RPMI8226 (cell line): Measurements from ENCODE around the gene SSMEM1.
A peak's percentile ranks its signal among the peaks of the same experiment; 100 is the strongest.
"Not testable (repeated sequence)": the region's sequence is repeated elsewhere in the genome, so short reads cannot be mapped to it uniquely, and the experiment has no call there.

Experiments
- DNase-seq: peaks from one replicate; pipeline ENCODE4 v3.0.0-alpha.2; 2015

Gene SSMEM1, protein sequence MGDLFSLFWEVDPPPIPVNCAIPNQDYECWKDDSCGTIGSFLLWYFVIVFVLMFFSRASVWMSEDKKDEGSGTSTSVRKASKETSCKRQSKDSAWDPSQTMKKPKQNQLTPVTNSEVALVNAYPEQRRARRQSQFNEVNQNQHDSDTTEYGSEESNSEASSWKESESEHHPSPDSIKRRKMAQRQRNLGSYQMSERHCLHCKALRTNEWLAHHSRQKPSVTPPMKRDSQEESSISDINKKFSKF

DNA sequence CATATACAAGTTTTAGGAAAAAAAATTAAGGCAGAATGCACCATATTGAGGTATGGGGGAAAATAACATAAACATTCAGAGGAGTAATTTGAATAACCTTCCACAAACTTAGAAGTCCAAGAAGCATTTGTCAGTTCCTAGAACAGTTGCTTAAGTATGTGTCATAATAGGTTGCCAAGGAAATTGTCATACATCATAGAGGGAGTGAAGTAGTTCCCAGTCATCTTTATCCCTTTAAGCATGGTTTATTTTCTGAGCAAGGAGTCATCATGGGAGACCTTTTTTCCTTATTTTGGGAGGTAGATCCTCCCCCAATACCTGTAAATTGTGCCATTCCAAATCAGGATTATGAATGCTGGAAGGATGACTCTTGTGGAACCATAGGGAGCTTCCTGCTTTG is at the start of gene SSMEM1:
Gene SSMEM1, plus strand, starts transcription at position 219 of the 400 bp plus-strand sequence. Its CDS starts 51 bp downstream, at position 270.
- DNase-seq, result no peak

DNA sequence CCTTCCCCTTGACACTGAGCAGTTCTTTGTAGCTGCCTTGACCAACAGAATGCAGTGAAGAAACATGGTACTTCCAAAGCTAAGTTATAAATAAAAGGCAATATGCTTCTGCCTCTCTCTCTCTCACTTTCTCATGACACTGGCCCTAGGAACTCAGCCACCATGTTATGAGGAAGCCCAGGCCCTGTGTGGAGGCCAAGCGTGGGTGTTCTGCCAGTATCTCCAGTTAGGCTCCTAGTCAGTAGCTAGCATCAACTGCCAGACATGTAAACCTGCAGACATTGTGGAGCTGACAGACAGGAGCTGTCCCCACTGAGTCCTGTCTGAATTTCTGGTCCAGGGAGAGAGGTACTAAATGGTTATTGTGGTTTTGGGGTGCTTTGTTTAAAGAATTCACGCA is 47.6 kb upstream of the SSMEM1 start:
- no peak for DNase-seq

DNA sequence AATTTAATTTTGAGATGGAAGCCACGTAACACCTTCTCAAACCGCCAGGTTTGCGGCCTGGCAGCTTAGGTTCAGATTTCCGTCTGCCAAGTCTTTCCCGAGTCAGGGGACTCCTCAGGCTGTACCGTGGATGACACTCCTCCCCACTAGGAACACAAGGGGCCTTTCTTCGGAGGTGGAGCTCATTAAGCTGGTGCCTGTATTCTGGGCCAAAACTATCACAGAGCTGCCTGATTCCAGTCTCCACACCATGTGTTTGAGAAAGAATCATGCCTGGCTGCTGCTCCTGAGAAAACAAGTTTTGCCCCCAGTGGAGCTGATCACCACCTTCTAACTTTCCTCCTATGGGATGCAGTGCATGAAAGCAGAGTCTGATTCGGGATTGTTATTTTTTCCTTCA is 47.2 kb upstream of the SSMEM1 start:
- no peak for DNase-seq

DNA sequence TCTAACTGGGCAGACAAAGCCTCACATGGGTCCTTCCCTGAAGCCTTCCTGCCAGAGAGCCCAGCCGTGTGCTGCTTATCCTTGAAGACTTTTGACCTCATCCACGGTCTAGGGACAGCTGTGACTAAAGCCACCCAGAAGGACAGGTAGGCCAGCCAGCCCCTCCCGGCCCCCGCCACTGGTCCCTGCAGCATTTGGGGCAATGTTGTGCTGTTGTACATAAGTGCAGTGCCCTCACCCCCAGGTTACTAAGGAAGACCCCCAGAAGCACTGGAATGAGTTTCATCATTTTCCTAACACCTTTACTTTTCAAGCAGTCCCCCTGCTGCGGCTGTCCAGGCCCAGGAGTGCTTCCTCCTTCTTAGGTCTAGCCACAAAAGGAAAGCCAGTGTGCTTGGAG is 45.5 kb upstream of the SSMEM1 start:
- no peak for DNase-seq

DNA sequence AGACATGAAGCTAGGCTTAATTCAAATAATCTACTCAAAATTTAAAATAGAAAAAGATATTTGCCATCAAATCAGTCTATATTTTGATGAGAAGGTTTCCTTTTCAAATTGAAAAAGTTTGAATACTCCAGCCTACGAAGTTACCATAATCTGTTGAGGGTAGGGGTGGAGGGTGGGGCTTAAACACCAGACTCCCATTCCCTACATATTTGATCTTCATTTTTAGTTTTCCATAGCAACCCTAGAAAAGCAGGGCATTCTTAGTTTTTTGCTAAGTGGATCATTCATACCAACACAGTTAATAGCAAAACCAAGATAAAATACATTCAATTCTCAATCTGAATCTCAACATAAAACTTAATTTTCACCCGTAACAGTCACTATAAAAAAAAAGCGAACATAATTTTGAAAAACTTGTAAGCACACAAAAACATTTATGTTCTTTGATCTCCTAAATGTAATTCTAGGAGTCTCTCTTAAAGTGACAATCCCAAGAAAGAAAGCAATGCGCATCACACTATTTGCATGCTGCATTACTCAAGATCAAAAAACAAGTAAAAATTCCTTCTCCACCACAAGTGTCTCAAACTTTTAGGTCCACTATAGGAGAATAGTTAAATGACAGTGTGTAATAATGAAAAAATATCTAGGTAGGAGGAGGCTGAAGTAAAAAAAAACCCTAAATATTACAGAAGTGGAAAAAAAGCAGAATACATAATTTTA is 33.3 kb upstream of the SSMEM1 start:
- no peak for DNase-seq

DNA sequence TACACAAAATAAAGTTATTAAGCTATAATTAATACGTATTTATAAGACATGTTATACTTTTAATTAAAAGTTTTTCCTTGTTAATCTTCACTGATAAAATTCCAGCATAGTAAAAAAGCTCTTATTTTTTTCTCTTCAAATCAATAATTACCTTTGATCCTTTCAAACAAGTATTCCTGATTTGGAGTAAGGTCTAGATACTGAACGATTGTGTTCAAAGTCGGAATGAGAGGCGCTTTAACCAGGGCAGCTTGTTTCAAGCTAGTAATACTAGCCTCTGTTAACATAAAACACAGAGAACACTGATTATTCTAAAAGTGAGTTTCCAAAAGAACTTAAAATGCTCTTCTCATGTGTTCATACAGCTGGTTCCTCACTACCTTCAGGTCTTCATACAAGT is 29.4 kb upstream of the SSMEM1 start:
- no peak for DNase-seq

DNA sequence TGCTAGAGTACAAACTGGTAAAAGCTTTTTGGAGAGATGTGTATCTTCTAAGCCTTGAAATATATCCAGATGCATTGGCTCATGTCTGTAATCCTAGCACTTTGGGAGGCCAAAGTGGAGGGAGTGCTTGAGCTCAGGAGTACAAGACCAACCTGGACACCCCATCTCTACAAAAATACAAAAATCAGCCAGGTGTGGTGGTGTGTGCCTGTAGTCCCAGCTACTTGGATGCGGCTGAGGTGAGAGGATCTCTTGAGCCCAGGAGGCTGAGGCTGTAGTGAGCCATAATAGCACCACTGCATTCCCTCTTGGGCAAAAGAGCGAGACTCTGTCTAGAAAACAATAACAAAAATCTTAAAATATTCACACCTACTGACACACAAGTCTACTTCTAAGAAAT is 28.0 kb upstream of the SSMEM1 start:
- no peak for DNase-seq

DNA sequence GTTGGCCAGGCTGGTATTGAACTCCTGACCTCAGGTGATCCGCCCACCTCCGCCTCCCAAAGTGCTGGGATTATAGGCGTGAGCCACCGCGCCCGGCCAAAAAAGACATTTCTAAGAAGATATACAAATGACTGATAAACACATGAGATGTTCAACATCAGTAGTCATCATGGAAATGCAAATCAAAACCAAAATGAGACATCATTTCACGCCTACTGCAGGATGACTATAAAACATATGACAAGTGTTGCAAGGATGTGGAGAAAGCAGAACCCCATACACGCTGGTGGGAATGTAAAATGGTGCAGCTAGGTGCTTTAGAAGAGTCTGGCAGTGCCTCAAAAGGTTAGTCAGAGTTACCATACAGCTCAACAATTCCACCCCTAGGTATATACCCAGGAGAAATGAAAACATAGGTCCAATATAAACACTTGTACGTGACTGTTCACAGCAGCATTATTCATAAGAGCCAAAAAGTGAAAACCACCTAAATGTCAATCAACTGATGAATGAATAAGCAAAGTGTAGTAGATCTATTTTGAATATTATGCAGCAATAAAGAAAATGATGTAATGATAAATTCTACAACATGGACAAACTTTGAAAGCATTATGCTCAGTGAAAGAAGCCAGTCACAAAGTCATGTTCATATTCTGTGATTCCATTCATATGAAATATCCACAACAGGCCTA is 26.9 kb upstream of the SSMEM1 start:
- DNase-seq, result no peak

DNA sequence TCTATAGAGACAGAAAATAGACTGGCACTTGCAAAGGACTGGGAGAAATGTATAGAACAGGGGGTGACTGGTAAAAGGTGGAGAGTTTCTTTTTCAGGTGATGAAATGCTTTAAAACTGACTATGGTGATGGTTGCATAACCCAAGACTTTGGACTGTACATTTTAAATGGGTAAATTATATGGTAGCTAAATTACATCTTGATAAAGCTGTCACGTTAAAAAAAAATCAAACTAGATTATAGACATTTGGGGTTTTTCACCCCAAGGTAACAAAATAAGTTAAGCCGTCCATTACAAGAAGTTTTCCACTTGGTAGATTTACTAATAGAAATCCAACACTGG is 26.4 kb upstream of the SSMEM1 start:
- no peak for DNase-seq

DNA sequence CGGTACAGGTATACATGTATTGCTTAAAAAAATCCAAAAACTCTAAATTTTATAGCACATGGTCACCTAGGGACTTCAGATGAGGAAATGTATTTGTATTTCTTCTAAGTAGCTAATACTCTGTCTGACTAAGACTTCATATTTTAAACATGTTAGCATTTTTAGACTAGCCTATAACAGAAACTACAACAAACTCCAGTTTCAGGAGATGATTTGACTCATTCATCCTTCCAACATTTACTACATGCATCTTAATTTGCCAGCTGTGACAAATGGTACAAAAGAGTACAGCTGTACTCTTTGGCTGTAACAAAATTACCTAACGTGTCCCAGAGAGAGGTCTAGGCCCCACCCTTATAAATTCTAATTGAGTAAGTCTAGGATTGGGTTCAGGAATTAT is 24.7 kb upstream of the SSMEM1 start:
- DNase-seq, result no peak

DNA sequence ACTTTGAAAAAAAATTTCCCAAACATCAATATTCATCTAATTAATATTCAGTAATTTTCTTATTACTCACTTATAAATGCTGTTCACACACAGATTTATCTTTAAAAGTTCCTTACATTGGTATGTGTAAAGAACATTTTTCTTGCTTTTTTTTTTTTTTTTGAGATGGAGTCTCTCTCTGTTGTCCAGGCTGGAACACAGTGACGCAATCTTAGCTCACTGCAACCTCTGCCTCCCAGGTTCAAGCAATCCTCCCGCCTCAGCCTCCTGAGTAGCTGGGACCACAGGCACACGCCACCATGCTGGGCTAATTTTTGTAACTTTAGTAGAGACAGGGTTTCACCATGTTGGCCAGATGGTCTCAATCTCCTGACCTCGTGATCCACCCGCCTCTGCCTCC is 23.3 kb upstream of the SSMEM1 start:
- not testable (repeated sequence) for DNase-seq

DNA sequence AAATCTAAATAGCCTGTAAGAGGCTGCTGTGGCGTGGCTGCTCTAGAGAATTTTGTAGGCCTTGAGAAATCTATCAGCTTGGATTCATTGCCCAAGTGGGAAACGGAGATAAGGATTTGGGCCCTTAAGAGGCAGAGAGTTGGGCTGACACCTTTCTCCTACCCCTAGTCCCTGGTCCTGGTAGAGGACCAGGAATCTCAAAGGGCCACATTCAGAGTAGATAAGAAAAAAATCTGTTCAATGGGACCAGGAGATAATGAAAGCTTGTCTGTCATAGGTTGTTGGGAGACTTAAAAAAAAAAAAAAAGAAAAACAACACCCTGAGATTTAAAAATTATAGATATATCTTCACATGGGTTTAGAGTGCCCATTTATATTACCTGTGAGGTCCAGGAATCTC is 20.3 kb upstream of the SSMEM1 start:
- DNase-seq, result no peak

DNA sequence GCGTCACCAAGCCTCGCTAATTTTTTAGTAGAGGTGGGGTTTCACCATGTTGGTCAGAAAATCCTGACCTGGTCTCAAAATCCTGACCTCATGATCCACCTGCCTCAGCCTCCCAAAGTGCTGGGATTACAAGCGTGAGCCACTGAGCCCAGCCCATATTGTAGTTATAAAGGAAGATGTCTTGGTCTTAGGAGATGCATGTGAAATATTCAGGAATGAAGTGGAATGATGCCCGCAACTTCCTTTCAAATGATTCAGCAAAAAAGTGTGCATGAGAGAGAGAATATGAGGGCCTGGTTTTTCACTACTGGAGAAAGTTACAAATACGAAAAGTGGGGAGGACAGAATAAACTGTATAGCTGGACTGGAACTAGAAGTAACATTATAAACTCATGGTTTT is 18.3 kb upstream of the SSMEM1 start:
- DNase-seq, result no peak

DNA sequence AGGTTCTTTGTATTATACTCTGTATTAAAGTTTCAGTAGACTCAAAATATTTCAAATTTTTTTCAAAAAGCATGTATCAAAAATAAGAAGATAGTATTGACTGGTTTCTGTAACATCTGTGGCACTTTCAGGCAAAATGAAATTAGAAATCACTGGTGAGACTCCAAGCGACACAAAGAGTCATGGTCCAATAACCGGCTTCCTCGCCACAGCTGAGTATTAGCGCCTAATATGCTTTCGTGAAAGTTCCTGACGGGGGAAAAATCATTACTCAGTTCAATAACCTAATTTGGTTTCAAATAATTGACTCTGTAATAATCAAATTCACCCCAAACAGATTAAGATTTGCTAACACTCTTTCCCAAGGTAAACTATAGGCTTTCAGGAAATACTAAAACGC is 15.9 kb upstream of the SSMEM1 start:
- no peak for DNase-seq

DNA sequence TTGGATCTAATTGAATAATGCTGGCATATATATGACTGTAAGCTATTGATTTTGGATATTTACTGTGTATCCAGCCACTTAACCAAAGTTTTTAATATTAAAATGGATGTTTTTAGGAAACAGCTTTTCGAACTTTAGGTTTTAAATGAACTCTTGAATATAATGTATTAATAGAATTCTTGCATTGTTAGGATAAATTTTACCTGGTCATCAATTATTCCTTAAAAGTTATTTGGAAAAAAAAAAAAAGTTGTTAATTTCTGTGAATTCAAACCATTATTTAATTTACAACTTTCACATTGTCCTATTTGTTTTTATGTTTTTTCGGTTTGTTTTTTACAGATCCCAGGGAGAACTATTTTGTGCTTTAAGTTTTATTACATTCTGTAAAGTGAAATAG is 12.3 kb upstream of the SSMEM1 start:
- no peak for DNase-seq

DNA sequence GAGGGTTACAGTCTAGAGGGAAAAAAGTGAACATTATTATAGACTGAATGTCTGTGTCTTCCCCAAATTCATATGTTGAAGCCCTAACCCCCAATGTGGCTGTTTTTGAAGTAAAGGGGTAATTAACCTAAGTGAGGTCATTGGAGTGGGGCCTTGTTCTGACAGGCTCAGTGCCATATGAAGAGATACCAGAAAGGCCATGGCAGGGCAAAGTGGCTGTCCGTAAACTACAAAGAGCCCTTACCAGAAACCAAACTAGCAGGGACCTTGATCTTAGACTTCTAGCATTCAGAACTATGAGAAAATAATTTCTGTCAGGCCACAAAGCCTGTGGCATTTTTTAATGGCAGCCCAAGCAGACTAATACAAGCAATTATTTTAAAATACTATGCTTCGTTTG is 11.2 kb upstream of the SSMEM1 start:
- DNase-seq, result no peak

DNA sequence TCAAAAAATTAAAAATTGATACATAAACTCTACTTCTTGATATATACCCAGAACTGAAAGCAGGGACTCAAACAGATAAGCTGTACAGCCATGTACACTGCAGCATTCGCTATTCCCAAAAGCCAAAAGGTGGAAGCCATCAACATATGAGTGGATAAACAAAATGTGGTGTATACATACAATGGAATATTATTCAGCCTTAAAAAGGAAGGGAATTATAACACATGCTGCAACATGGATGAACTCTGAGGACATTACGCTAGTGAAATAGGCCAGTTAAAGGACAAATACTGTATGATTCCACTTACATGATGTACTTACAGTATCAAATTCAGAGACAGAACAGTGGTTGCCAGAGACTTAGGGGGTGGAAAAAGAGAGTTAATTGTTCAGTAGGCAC is 10.6 kb upstream of the SSMEM1 start:
- no peak for DNase-seq

DNA sequence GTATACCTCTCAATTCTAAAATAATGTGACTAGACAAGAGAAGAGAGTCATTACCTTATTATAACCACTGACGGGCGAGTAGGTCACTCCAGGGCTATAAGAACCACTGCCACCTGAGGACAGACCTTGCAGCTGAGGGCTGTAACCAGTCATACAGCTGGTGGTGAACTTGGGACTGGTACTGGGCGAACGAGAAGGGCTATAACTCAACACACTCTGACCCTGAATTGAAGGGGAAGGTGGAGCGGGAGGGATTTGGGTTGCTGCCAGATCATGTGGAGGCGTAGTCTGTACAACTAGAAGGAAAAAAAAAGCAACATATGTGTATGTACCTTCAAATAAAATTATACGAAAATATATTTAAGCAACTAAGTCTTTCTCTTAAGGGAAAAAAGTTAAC is 5.9 kb upstream of the SSMEM1 start:
- DNase-seq, result no peak

DNA sequence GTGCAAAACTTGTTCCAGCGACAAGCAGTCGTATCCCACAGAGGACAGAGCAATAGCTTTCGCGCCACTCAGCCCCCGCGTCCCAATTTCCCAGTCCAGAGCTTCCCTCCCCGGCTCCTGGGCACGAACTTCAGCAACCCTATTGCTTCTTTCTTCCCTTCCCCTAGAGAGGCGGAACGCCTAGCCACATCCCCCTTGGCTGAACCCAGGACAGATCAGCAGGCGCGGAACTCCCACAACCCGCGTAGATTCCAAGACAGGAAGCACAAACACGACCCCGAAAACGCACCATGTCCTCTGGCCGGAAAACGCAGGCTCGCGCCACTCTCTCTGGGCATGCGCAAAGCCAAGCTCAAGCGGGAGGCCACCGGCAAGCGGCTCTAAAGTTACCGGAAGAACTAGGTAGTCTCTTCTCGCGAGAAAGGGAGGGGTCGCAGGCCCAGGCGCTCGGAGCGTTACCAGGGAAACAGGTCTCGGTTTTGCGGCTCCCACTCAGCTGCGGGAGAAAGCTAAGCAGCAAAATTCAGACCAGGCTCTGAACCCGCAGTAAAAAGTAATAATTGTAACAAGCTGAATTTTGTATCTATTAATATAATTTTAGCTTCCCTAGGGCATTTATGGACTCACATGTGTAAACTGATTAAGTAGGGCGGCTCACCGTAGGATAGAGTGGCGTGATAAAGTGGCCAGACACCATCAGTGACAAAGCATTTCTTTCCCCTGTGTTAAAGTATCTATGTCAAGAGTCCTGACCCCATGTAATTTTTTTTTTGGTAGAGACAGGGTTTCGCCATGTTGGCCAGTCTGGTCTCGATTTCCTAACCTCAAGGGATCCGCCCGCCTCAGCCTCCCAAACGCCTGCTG is 2.3 kb upstream of the SSMEM1 start, which contains the start of gene TMEM209:
Gene TMEM209, minus strand, starts transcription at position 323 of the 864 bp plus-strand sequence. Its CDS starts 31 bp downstream, at position 292.
- peak; percentile 100 for DNase-seq

DNA sequence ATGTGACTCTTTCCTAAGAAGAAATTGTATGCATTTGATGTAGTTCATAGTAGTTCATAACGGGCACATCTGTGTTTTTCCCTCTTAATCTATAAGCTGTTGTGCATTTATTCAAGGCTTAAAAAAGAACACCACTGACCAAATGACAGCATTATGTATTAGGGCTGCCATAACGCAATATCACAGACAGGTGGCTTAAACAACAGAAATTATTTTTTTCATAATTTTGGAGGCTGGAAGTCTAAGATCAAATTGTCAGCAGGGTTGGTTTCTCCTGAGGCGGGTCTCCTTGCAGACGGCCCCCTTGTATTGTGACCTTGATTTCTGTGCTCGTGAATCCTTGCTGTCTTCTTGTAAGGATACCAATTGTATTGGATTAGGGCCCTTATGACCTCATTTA is 627 bp upstream of the SSMEM1 start:
- no peak for DNase-seq

DNA sequence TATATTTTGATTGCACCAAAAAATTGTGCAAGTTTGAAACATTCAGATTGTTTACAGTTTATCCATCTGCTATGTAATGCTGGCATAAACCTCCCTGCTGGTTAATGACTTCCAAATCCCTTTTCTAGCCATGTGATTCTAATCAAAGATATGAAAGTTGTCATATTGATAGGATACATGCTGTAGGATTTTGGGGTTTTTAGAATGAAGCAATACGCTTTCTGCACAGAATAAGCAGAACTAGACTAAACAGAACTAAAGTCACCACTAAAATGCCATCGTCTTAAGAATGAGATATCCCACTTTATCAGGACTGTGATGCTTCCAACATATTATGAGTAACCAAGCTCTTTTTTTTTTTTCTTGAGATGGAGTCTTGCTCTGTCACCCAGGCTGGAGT is 856 bp downstream of the SSMEM1 start:
- no peak for DNase-seq

DNA sequence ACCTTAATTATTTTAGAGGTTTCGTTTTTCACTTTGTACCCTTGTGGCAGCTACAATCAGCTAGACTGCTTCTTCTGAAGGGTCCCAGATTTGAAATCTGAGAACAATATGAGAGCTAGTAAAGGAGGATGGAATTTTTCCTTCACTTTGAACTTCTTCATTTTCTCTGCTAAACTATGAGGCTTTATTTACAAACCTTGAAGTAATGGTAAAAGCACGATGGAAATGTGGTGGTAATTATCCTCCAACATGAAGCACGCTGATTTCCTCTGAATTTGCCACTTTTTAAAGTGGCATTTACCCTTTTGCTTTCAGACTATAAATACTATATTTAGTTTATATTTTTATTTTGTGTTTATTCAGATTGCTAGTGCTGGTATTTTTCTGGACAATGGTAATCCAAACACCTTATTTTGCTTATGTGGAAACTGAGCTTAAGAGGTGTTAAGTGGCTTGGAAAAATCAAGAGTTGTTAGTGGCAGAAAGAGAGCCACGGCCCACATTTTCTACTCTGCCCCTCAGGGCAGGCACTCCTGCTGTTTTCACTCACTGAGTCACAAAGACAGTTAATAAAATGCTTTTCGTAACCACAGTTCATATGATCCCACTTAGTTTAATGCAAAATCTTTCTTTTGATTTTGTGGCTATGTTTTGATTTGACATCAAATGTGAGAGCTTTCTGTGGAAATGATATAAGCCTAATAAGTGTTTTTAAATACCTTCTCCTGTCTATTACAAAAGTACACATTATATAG is 2.7 kb downstream of the SSMEM1 start:
- DNase-seq, result no peak

DNA sequence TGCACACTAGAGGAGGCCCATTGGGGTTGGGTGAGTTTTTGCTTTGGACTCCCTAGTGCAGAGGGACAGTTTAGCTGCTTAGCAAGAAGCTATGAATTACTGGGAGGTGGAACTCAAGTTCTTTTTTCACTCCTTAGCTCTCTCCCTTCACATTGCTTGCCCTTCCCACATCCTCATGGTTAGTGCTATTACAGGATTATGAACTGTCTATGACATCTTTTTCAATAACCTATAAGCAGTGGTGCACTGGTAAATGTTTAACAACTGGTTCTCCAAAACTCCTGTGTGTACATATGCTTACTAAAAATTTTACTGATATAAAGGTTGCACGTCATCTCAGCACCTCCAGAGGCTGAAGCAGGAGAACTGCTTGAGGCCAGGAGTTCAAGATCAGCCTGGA is 6.2 kb downstream of the SSMEM1 start:
- DNase-seq, result no peak
